Thyroid gland (tissue), 4 donors: ENCODE data around the gene GSPT1. TPM values are rescaled to one million over a fixed set of nuclear protein-coding genes. Genes with fewer than 3 reads are reported as not detected.

Source experiments
- DNase-seq, 2 donors: peaks; one replicate each; pipeline ENCODE4 v3.0.0-alpha.2; 2019
- H3K27ac ChIP-seq, 3 donors: fragments of 200-600 bp; sonication (generic); 1 replicate in 2 of 3; 2 replicates in 1 of 3; pipeline ENCODE4 v1.5.1; 2016 to 2019; ENCODE audit warnings: mild to moderate bottlenecking in 1 of 3, moderate library complexity in 1 of 3
- H3K27me3 ChIP-seq: fragments of 200-600 bp; sonication (generic); one replicate; pipeline ENCODE4 v1.5.1; 2019
- H3K36me3 ChIP-seq, 2 donors: fragments of 200-600 bp; sonication (generic); one replicate each; pipeline ENCODE4 v1.5.1; 2016 to 2019
- H3K4me1 ChIP-seq, 2 donors: fragments of 200-600 bp; sonication (generic); one replicate each; pipeline ENCODE4 v1.5.1; 2017 to 2019
- H3K4me3 ChIP-seq, 3 donors: fragments of 200-600 bp; sonication (generic); replicated peaks in 1 of 3; 1 replicate in 2 of 3; 2 replicates in 1 of 3; pipeline ENCODE4 v1.5.1; 2016; ENCODE audit warnings: mild to moderate bottlenecking in 1 of 3
- H3K9me3 ChIP-seq: fragments of 200-600 bp; sonication (generic); one replicate; pipeline ENCODE4 v1.5.1; 2017
- POLR2A ChIP-seq, 2 donors: fragments of 450-650 bp; IDR thresholded peaks; one replicate each; pipeline ENCODE4 v1.6.1; 2017; ENCODE audit warnings: antibody characterized with exemption in 2 of 2, mild to moderate bottlenecking in 2 of 2, moderate library complexity in 1 of 2
- WGBS, 2 donors: methylation state at CpG; one replicate each; pipeline ENCODE4 v1.1.5; 2017; 5-methylcytosine and 5-hydroxymethylcytosine counted together
- intact Hi-C: fragments of 100-400 bp; cut with DNase I; formaldehyde crosslinking; loops from one replicate; pipeline ENCODE4 v1.15.1; 2023
- total RNA-seq, 4 donors: library from RNA; depleted of rRNA; stranded (reverse); fragments of >200 nt; gene quantifications; one replicate each; pipeline ENCODE4 v1.2.3, GENCODE V29; 2016
- TF ChIP-seq, protein P1 (sequence below), 6 experiments: fragments of 200-600 bp in 3 of 6; fragments of 450-650 bp in 3 of 6; sonication (generic) in 3 of 6; IDR thresholded peaks; one replicate each; pipeline ENCODE4 v1.5.1; 2016 to 2019; ENCODE audit warnings: antibody characterized with exemption in 6 of 6, mild to moderate bottlenecking in 2 of 6, inconsistent platforms in 1 of 6, moderate library complexity in 1 of 6

GSPT1 gene
- total RNA-seq, 4 donors from 2014 or later = 71.9 to 106 (median 86.6) TPM

DNA sequence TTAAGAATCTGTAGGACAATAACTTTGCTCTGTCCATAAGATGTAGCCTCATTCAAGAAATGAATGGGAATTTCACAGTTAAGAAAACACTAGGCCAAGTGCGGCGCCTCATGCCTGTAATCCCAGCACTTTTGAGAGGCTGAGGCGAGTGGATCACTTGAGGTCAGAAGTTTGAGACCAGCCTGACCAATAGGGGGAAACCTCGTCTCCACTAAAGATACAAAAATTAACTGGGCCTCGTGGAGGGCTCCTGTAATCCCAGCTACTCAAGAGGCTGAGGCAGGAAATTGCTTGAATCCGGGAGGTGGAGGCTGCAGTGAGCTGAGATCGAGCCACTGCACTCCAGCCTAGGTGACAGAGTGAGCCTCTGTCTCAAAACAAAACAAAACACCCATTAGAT lies 44.6 kb downstream of the GSPT1 start:
- Histone ChIP-seq H3K9me3 (no peaks in the 10 kb centered on the region), H3K36me3 (peaks cover 19 to 32% of the 10 kb centered on the region in 2 donors), H3K27ac (peak overlapping the region in 1 of 3 donors; percentile 13), H3K27me3 (no peaks in the 10 kb centered on the region), H3K4me3 (no peak overlapping the region), H3K4me1 (peaks cover 0 to 7% of the 10 kb centered on the region in 2 donors)
- DNase-seq = peak; percentile 12 to 24
- WGBS, 2 donors = 39 to 41% methylated on average over 7 of the region's 7 CpGs
- TF ChIP-seq, protein P1, sequence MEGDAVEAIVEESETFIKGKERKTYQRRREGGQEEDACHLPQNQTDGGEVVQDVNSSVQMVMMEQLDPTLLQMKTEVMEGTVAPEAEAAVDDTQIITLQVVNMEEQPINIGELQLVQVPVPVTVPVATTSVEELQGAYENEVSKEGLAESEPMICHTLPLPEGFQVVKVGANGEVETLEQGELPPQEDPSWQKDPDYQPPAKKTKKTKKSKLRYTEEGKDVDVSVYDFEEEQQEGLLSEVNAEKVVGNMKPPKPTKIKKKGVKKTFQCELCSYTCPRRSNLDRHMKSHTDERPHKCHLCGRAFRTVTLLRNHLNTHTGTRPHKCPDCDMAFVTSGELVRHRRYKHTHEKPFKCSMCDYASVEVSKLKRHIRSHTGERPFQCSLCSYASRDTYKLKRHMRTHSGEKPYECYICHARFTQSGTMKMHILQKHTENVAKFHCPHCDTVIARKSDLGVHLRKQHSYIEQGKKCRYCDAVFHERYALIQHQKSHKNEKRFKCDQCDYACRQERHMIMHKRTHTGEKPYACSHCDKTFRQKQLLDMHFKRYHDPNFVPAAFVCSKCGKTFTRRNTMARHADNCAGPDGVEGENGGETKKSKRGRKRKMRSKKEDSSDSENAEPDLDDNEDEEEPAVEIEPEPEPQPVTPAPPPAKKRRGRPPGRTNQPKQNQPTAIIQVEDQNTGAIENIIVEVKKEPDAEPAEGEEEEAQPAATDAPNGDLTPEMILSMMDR (IDR thresholded peaks at IDR 0.05) = peak in 3 of 6 experiments; percentile 3 to 18 (median 17)
- no peak for TF ChIP-seq POLR2A (IDR thresholded peaks at IDR 0.05)
- intact Hi-C loops = no loop called here

DNA sequence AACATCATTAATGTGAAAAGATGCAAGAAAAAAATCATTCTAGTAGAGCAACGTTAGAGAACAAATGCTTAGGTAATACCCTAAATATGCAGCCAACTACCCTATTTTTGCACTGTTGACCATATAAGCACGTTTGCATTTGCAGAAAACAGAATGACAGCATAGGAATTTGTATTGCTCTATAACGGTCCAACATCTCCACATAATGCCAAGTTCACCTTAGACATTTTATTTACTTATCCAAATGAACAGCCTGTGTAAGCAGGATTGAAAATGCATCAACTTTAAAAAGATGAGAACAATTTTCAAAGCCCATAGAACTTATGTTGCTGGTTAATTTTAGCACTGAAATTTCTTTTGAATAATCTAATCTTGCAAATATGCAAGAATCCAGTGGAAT lies 45.4 kb downstream of the GSPT1 start:
- H3K4me1 ChIP-seq = peaks cover 0 to 7% of the 10 kb centered on the region in 2 donors
- H3K4me3 ChIP-seq = no peak overlapping the region
- intact Hi-C loops = no loop called here
- H3K27ac ChIP-seq = no peak overlapping the region
- H3K36me3 ChIP-seq = peaks cover 11 to 24% of the 10 kb centered on the region in 2 donors
- no peak for DNase-seq
- no peaks in the 10 kb centered on the region for H3K9me3 ChIP-seq
- H3K27me3 ChIP-seq = no peaks in the 10 kb centered on the region
- WGBS, 2 donors = 65 to 68% methylated on average over 3 of the region's 3 CpGs
- TF ChIP-seq POLR2A (IDR thresholded peaks at IDR 0.05) = no peak
- TF ChIP-seq, protein P1 (IDR thresholded peaks at IDR 0.05) = no peak

DNA sequence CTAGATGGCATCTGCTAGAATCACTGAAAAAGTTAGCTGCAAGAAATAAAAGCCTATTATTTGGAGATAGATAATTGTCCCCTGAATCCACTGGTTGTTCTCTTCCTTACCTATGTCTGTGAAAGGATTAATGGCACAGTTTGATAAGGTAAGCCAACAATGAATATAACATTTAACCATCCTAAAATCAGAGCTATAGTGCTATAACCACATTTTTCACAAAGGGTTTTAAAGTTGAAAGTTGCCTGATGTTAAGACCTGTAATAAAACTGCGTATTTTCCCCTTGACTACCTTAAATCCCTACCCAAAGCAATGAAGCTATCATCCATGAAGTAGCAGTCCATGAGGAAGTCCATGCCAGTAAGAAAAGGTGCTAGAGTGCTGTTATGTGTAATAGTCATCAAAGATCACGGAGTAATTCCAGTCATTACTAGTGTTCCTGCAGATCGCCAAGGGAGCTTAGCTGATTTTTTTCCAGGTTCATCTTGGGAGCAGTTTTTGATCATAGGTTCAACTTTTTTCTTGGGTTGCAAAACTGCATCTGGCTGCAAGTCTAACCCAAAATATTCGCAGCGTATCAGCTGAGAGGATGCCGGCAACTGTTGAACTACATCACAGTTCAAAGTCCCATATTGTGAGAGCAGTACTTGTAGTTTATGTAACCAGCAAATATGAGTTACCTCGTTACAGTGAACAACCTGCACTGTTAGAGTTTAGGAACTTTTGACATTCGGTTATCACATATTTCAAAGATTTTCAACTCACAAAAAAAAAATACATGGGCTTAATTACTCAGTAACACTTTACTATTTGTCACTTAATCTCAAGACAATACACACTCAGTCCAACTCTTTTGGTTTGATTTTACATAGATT lies 46.2 kb downstream of the GSPT1 start:
- WGBS, 2 donors = 93 to 96% methylated on average over 8 of the region's 8 CpGs
- TF ChIP-seq, protein P1 (IDR thresholded peaks at IDR 0.05) = no peak
- no peak for TF ChIP-seq POLR2A (IDR thresholded peaks at IDR 0.05)
- H3K27me3 ChIP-seq = no peaks in the 10 kb centered on the region
- DNase-seq = no peak
- H3K4me1 ChIP-seq = peaks cover 0 to 7% of the 10 kb centered on the region in 2 donors
- H3K4me3 ChIP-seq = no peak overlapping the region
- intact Hi-C loops = no loop called here
- H3K36me3 ChIP-seq = peaks cover 6 to 18% of the 10 kb centered on the region in 2 donors
- no peaks in the 10 kb centered on the region for H3K9me3 ChIP-seq
- no peak overlapping the region for H3K27ac ChIP-seq

DNA sequence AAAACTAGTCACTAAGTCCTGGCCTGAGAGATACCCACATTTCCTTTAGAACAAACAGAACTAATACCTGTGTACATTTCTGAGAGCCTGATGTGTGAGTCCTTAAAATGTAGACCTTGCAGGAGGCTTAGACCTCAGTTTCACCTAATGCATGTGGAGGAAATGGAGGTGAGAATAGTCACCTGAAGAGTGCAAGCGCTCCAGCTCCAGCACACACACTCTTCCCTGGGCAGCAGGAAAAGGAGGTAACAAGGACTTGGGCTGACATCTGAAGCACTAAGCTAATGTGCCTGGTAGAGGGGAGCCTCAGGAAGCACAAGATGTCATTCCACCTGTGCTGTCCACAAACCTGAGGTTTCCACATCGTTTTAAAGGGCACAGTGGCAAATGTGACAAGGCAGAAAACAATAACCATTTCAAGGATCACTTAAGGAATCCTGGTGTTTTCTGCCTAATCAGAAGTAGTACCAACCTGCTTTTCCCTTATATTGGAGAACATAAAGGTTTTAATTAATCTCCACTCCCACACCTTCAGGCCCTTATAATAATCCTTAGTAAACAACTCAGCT lies 47.3 kb downstream of the GSPT1 start:
- no peaks in the 10 kb centered on the region for H3K27me3 ChIP-seq
- no peak overlapping the region for H3K4me3 ChIP-seq
- WGBS, 2 donors = 75 to 86% methylated on average over 2 of the region's 2 CpGs
- intact Hi-C loops = no loop called here
- H3K27ac ChIP-seq = no peak overlapping the region
- peaks cover 0 to 7% of the 10 kb centered on the region in 2 donors for H3K4me1 ChIP-seq
- no peak for TF ChIP-seq POLR2A (IDR thresholded peaks at IDR 0.05)
- TF ChIP-seq, protein P1 (IDR thresholded peaks at IDR 0.05) = no peak
- H3K9me3 ChIP-seq = no peaks in the 10 kb centered on the region
- peaks cover 6 to 14% of the 10 kb centered on the region in 2 donors for H3K36me3 ChIP-seq
- DNase-seq = no peak

DNA sequence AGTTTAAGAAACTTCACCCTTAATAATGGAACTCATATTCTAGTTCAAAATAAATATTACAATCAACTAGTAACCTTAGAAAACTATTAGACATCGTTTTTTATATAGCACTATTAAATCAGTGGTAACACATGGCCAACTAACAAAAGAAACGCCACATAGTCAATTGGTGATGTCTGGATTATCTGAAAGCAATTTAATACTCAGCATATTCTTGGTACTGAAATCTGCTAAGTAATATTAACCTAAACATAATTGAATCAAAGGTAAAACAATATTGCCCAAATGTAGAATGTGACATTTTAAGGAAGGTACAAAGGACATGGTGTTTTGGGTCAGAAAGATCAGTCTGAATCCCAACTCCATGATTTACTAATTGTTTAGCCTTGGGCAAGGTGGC lies 53.3 kb downstream of the GSPT1 start:
- TF ChIP-seq, protein P1 (IDR thresholded peaks at IDR 0.05) = no peak
- no peak for TF ChIP-seq POLR2A (IDR thresholded peaks at IDR 0.05)
- 93 to 98% methylated on average over 2 of the region's 2 CpGs for WGBS, 2 donors
- Histone ChIP-seq H3K27ac (no peak overlapping the region), H3K4me3 (no peak overlapping the region), H3K27me3 (no peaks in the 10 kb centered on the region), H3K9me3 (no peaks in the 10 kb centered on the region), H3K4me1 (no peaks in the 10 kb centered on the region), H3K36me3 (no peaks in the 10 kb centered on the region)
- intact Hi-C loops = no loop called here
- no peak for DNase-seq
